Measurements from ENCODE around the gene ASB7.

- TF ChIP-seq, protein P1, sequence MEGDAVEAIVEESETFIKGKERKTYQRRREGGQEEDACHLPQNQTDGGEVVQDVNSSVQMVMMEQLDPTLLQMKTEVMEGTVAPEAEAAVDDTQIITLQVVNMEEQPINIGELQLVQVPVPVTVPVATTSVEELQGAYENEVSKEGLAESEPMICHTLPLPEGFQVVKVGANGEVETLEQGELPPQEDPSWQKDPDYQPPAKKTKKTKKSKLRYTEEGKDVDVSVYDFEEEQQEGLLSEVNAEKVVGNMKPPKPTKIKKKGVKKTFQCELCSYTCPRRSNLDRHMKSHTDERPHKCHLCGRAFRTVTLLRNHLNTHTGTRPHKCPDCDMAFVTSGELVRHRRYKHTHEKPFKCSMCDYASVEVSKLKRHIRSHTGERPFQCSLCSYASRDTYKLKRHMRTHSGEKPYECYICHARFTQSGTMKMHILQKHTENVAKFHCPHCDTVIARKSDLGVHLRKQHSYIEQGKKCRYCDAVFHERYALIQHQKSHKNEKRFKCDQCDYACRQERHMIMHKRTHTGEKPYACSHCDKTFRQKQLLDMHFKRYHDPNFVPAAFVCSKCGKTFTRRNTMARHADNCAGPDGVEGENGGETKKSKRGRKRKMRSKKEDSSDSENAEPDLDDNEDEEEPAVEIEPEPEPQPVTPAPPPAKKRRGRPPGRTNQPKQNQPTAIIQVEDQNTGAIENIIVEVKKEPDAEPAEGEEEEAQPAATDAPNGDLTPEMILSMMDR (IDR thresholded peaks at IDR 0.05; ENCODE audit: poor library complexity, severe bottlenecking): no peak
- TF ChIP-seq REST (IDR thresholded peaks at IDR 0.05; ENCODE audit: borderline replicate concordance) (no peak), POLR2AphosphoS5 (IDR thresholded peaks at IDR 0.05) (no peak), SMC3 (conservative IDR thresholded peaks at IDR 0.05; ENCODE audit: poor library complexity) (no peak)
Observed at GRCh38 chr15:100651253-100651652, 48.9 kb downstream of the ASB7 start.

All from neural cell (in vitro differentiated cells).